ENCODE measurements around the gene GSTO2.

- TF ChIP-seq POLR2AphosphoS5 (IDR thresholded peaks at IDR 0.05): no peak
- TF ChIP-seq CTCF (IDR thresholded peaks at IDR 0.05 in 8 of 11, conservative IDR thresholded peaks at IDR 0.05 in 3 of 11): no peak
- TF ChIP-seq POLR2A (IDR thresholded peaks at IDR 0.05): no peak
These were observed 70.6 kb downstream of the GSTO2 start for GRCh38 chr10:104339469-104340110.
